G401.6 (cell line): ENCODE data around the gene PPP1R11.

Source experiments
- FAIRE-seq: peaks from 2 replicates; lab custom pipeline; 2012; peaks lifted over from hg19 to GRCh38; lab: Jason Lieb, UNC

The PPP1R11 gene

DNA sequence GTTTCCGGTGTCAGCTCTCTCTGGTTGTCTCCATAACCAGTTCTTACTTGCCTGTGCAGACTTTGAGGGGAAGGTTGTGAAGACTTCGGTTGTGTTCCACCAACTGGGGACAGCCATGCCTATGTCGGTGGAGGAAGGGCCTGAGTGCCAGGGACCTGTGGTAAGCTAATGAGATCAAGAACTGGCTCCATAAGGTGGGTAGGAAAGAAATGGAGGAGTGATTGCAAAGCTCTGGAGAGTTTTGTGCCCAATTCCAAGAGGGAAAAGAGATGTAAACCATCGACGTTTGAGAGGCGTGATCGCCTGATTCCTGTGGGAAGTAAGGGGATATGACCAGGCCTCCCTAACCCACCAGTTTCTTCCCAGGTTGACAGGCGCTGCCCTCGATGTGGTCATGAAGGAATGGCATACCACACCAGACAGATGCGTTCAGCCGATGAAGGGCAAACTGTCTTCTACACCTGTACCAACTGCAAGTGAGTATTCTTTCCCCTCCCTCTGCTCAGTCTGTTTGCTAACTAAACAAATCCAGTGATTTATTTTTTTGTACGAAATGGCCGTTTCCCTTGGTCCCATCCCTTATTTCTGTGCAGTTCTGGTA is 5.0 kb upstream of the PPP1R11 start:
- FAIRE-seq = no peak

DNA sequence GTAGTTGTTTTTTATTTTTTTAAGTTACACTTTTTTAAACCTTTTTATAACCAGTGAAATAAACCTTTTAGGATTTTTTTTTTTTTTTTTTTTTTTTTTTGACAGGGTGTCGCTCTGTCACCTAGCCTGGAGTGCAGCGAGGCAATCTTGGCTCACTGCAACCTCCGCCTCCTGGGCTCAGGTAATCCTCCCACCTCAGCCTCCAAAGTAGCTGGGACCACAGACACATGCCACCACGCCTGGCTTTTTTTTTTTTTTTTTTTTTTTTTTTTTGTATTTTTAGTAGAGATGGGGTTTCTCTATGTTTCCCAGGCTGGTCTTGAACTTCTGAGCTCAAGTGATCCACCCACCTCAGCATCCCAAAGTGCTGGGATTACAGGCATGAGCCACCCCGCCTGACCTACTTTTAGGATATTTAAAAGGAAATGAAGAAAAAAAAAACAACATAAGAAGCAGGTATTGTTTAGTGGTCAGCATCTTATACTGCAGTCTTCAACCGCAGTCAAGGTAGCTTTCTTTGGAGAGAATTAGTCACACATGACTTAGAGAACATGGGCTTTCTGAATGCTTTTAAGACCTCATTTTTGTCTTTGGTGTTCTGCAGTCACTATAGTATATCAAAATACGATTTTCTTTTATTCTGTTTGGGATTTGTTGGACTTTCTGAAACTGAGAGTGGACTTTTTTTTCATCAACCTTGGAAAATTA is 4.4 kb upstream of the PPP1R11 start:
- no peak for FAIRE-seq

DNA sequence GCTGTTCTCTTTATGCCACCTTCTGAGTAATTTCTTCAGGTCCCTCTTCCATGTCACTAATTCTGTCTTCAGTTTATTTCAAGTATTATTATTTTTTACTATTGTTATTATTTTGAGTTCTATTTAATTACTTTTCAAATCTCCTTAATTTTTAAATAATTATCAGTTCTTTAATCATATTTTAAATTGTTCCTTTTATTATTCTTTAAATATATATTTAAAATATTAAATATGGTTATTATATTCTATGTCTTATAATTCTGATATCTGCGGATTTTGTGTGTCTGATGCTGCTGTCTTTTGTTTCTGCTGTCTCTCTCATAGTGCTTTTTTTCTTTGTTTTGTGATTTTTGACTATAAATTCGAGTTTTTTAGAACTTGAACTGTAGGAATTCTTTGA is 3.7 kb upstream of the PPP1R11 start:
- FAIRE-seq = peak; percentile 15

DNA sequence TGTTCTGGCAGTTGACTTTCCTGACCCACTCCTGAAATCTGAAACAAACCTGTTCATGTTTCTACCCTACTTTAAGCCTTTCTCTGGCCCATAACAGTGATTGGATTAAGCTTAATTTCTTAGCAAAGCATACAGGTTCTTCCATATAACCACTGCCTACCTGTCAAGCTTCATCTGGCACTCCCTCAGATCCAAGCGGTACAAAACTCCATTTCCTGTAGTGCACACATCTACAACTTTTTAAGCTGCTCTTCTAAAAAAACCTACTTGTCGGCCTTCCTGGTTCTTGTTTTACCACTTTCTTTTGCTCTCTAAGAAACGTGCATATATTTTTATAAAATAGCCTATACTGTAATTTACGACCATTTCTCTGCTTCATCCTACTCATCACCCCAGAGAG is 916 bp upstream of the PPP1R11 start:
- FAIRE-seq = no peak

DNA sequence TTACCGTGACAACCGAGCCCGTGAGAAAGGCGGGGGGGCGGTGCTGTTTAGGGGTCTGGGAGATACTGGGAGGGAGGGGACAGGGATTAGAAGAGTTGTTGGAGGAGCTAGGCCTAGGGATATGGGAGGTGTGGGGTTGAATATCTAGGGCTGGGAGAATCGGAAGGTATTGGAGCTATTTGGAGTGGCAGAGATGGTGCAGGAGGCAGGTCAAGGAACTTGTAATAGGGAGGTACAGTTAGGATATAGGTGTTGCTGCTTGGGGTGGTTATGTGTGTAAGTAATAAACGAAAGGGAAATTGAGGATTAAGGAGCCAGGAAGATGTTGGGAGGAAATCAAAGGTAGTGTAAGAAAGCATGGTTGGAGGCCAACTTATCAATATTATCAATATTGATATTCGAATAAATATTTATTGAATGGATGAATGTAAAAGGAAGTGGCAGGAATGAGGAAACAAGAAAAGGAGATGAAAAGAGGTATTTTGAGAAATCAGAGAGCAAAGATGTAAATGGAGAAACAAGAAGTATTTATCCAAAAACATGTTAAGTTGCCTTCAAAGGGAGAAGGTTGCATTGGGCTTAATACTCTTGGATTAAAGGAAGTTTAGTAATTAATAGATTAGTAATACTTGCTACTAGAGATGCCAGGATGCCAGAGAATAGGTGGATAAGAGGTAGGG is 602 bp downstream of the PPP1R11 start:
- FAIRE-seq = no peak

DNA sequence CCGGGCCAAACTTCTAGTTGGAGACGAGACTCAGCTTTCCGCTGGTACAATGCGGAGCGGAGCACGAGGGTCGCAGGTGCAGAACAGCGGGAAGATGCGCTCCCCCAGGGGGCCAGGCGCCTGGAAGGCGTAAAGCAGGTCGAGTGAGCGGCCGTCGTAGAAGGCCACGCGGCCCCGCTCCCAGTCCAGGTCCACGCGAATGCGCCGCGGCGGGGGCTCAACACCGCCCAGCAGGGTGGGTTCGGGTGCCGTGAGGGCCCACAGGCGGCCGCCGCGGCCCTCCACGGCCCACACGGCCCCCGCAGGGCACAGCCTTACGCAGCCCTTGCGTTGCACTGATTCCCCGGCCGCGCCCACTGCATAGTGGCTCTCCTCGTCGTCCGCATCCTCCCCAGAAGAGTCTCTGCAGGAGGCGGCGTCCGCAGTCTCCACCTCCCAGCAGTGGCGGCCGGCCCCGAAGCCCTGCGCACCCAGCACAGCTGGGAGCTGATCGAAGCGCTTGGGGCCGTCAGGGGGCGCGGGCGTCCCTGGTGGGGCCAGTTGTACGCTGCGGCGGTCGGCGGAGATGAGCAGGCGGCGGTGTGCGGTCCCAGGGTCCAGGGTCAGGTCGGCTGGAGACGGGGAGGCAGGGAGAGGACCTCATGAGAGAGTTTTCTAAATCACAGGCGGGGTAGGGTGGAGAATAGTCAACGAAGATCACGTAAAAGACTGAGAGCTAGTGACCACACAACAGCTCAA is 4.3 kb downstream of the PPP1R11 start:
- no peak for FAIRE-seq

DNA sequence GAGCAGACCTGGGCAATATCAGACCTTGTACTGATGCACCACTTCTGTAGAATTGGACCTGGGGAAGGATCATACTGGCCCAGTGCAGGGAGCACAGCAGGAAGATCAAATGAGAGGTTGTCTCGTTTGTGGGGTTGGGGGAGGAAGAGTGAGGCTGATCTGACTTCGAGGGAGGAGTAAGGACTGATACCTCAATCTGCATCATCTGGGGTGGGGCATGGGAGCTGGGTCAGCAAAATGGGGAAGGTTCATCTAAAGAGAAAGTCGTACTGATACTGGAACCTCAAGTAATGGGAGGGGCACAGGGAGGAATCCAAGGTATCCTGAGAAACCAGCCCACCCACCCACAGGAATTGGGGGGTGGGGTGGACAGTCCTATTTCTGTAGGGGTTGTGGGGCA is 4.9 kb downstream of the PPP1R11 start:
- FAIRE-seq = no peak

DNA sequence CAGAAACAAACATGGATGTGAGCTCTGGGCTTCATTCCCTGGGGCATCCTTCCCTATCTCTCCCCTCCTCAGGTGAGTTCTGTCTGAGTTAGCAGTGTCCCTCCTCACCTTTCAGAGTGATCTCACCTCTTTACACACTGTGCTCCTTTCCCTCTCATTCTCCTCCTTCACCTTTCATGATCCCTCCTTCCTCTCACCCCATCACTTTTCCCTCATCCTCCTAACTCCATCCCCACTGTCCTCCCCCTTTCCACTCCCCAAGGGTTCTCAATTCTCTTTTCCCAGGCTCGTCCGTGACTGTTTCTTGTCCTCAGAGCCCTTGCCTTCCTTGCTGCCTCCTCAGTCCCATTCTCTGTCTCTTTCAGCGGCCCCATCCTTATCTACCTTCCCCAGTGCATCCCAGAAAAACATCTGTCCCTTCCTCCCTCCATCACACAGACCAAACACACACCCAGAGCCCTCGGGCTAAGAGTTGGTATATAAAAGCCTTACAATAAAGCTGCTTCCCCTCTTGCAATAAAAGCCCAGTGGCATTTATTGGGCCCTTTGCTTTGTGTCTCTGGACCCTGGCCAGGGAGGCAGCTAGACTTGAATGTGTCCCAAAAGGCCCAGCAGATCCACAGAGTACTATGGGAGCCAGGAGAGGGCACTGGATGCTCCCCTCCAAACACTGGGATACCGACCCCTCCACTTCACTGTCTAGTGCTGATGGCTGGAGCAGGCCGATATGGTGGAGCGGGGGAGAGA is 6.7 kb downstream of the PPP1R11 start:
- FAIRE-seq = no peak

DNA sequence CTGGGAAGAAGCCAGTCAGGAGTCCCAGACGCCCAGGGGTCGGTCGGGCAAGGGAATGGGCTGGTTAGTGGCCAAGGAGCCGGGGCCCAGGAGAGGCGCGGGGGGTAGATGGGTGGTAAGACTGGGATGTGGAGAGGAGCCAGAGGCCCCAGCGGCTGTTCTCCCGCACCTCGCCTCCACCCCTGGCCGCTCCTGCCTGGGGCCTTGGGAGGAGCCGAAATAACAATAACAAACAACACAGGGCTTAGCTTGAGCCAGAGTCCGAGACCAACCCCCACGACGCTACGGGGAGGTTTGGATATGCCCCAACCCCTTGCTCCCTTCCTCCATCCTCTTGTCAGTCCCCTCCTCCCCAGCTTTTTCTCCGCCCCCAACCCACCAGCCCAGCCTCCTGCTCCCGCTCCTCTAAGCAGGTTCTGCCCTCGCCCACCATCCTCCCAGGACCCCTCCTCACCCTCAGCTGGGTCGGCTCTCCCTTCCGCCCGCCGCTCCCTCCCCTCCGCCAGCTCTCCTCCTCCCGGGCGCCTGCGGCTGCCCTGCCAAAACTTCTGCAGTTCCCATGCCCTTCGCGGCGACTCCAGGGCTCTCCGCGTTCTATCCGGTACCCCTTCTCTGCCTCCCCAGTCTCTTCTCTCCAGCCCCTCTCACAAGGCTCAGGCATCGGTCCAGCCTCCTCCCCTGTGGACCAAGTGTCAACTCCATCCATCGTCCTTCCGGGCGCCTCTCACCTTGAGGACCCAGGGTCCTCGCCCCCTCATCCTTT is 7.5 kb downstream of the PPP1R11 start:
- no peak for FAIRE-seq

DNA sequence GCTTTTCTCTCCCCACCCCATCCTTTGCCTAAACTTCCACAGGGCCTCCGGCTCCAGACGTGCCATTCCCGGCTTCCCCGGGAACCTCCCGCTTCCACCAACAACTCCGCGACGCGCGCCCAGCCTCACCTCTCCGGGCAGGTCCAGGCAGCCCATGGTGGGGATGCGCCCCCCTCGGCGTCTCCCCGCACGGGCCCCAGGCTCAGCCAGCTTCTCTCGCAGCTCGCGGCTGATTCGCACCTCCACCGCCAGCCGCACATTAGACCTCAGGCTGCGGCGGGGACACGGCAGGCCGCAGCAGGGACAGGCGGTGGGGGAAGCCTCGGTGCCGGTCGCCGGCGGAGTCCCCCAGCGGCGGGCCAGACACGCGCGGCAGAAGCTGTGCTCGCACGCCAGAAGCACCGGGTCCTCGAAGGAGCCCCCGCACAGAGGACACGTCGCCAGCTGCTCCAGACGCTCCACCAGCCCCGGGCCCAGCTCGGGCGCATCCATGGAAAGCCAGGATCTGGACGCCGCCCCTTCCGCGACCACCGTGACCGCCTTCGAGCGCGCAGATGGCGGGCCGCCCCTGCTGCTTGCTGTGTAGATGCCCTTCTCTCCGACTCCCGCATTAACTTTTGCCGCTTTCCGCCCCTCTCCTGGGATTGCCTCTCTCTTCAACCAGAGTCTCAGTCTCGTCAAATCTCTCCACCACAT is 8.2 kb downstream of the PPP1R11 start, which contains the start of gene RNF39:
RNF39 (minus strand) TSS at position 676 of the 696 bp plus-strand sequence; CDS start at position 492, 184 bp downstream.
- FAIRE-seq = no peak

DNA sequence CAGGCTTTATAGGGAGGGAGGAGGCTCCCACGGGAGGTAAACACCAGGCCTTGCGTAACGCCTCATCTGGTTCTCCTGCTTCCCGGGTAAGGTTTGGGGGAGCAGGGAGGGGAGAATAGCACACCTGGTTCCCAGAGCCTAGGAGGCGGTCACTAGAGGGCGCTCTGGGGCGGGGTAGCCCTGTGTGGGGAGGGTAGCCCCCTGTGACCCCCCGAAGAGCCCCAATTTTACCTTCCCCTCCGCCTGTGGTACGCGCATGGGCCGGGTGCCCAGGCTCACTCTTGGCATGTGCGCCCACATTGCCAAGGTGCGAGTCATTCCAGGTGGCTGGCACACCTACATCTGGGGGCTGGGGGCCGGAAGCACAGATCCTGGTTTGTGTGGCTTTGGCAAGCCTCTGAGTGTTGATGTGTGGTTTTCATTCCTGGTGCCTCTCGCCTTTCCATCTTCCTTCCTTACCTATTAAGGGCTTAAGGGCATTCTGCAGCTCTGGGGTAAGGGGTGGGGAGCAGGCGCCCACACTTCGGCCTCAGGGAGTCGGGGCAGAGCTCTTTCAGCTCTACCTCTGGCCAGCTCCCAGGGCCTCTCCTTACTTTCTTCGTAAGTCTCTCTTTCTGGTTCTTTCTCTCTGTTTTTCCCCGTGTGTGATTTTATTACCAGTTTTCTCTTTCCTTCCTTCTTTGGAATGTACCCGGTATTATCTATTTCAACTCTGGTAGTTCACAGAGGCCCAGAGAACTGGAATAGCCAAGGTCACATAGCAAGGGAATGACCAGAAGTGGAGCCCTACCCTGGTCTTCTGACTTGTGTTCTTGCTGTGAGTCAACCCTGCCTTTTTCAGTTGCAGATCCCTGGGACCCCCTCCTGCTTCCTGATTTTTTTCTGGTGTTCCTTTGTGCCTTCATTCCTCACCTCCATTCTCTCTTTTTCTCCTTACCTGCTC is 9.1 kb downstream of the PPP1R11 start:
- no peak for FAIRE-seq

DNA sequence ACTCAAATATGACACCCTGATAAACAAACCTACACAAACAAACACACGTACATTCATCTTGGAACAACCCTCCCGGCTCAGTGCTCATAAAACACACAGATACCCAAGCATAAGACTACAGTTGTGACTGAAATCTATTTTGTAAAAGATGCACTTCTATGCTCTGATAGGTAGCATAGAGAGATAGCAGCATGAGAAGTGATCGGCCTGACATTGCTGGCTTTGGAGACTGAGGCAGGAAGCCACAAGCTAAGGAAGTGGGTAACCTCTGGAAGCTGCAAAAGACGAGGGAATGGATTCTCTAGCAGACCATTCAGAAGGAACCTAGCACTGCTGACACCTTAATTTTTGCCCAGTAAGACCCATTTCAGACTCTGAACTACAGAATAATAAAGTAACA is 10.2 kb downstream of the PPP1R11 start:
- no peak for FAIRE-seq

DNA sequence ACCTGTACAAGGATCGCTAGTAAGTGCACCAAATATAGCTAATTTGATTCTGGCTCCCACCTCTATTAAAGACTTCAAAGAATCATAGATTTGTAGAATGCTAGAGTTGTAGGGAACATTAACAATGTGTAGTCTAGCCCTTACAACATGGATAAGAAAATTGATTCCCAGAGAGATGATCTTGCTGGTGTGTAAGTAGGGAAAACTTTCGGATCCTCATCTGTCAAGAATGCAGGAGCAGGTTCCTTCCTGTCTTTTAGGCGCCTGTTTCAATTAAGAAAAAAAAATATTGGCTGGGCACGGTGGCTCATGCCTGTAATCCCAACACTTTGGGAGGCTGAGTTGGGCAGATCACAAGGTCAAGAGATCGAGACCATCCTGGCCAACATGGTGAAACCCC is 20.9 kb downstream of the PPP1R11 start:
- FAIRE-seq = no peak

DNA sequence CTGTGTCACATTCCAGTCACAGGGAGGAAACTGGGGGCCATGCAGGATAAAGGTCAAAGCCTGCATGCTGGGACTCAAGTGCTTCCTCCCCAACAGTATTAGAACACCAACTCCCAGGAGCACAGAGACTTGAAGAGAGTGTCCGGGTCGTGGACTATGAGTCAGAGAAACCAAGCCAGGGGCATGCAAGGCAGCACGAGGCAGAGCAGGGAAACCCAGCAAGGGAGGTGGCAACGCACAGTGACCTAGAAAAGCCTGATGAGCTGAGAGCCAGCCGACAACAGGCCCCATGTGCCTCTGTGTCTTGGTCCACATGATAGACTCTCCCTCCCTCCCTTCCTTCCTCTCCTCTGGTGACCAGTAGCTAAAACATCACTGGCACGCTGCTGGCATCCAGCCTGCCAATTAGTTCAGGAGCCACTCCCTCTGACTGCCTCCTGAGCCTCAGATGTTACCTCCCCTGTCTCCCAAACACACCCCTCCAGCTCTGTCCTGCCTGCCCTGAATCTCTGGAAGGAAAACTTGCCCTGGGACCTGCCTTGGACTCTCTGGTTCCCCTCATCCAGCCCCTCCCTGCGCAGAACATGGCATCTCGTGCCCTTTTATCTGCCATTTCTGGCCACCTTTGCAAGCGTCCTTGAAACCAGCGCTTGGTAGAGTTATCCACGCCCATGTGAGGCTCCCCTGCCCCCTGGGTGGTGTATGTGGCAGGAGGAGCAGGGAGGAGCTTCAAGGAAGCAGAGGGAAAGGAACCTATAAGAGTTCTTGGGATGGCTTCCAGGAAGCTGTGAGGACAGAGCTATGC is 24.8 kb downstream of the PPP1R11 start:
- FAIRE-seq = no peak

DNA sequence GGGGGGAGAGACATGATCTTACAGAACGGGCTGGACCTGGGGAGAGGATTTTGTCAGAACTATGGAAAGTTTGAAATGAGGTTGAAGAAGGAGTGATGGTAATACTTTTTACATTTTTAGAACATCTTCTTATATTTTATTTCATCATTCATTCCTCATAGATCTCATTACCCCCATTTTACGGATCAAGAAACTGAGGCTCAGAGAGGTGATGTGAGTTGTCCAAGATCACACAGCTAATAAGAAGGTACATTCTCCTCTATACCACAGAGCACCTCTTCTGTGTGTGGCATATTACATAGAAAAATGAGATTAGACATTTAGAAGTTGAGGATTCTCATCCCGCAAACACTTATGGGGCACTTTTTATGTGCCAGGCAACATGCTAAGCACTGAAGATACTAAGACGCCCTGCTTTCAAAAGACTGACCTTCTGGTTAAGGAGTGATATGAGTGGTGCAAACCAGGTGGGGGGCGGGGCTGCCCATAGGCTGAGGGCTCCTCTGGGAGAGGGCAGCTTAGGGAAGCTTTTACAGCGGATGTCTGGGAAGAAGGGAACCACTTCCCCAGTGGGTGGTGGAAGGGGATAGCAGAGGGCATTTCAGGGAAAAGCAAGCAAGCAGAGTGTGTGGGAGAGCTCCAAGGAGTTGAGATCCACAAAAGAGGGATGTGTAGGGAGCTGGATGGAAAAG is 26.0 kb downstream of the PPP1R11 start:
- no peak for FAIRE-seq

DNA sequence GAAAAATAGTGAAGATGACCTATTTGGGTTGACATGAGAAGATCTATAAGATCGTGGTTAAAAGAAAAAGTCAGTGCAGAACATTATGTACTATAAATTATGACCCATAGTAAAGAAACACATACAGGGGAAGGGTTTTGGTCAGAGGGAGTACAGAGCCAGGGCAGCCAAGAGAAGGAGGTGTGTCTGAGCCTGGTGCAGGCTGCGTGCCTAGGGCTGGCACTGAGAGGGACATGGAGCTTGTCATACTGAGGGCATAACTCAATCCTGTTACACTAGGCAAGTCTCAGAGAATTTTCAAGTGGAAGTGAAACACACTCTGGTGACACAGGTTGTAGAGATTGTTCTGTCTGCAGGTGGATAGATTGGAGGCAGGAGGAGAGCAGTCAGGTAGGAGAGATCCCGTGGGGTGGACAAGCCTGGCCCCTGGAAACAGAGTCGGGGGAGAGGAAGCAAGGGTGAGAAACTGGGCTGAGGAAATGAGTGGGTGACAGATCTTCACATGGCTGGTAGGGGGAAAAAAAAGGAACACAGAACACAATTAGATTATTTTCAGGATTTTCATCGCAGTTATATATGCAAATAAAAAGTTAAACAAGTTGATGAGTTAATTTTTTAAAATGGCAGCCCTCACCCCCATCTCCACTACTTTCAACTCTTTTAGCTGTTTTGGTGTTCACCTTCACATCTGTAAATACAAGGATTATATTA is 27.1 kb downstream of the PPP1R11 start:
- no peak for FAIRE-seq

DNA sequence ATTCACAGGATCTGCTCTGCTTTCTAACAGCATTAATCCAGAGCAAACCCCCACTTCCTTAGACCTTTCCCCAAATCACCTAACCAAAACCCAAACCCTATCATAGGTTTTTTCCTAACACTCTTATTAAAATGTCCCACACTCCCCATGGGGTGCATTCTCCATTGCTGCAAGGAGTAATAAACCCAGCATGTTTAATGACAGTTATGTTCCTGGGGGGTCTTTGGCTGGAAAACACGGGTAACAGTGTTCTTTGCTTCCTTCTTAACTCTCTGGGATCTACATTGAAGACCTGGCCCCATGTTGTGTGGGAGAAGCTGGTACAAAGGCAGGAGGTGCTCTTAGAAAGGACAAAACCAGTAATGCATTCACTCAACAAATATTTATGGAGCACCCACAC is 29.8 kb downstream of the PPP1R11 start:
- no peak for FAIRE-seq
